HG03097 (cell line): ENCODE data around the gene ANKRD16.
A peak's percentile ranks its signal among the peaks of the same experiment; 100 is the strongest.

ENCODE experiments used
- ATAC-seq: cut with Tn5 transposase; IDR thresholded peaks from one replicate; pipeline ENCODE4 v1.9.1; 2021; ENCODE audit not compliant: unreplicated experiment, low FRiP score

ANKRD16 gene

DNA sequence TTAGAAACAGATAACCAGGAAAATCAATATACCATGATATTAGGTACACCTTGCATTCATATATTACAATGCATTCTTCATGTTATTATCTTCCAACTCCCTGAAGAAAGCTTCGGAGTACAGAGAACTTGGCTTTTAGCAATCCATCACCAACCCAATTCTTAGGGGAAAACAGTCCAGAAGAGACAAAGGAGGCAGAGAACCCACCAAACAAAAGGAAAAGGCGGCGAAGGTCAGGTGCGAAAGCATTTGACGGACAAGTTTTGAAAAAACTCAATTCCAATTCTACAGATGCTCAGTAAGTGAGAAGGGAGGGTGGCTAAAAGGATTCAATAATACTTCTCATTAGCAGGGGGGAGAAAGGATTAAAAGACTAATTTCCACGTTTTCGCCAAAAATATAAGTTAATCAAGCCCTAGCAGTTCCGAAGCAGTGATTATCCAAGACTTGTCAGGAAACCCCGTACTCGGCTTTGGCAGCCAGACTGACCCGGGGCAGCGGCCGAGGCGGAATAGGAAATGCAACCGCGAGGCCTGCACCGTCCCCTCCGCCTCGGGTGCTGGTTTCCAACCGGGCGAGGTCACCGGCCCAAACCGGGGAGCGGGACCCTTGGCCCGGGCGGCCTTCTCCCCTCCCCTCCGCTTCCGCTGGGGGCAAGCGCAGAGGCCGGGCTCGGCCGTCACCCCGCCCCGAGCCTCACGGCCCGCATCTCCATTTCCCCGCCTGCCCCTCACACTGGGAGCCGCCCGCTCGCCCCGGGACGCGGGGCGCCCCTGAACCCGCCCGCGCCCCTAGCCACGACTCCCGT is 77.2 kb downstream of the ANKRD16 start:
- ATAC-seq: peak; percentile 28
